Adrenal gland (tissue), 5 donors: ENCODE results near the gene TNFRSF25.

Experiments
- POLR2A ChIP-seq, 2 donors: fragments of 450-650 bp; IDR thresholded peaks; one replicate each; pipeline ENCODE4 v1.6.1; 2017; ENCODE audit warnings: antibody characterized with exemption in 2 of 2, mild to moderate bottlenecking in 2 of 2, moderate library complexity in 1 of 2
- TF ChIP-seq, protein P1 (sequence below), 6 experiments: fragments of 450-650 bp in 4 of 6; fragments of 200-600 bp in 2 of 6; sonication (generic) in 1 of 6; IDR thresholded peaks; 1 replicate in 5 of 6; 2 replicates in 1 of 6; pipeline versions ENCODE4 v1.5.1 to v1.8.0; 2016 to 2021; ENCODE audit warnings: antibody characterized with exemption in 6 of 6, mild to moderate bottlenecking in 2 of 6, moderate library complexity in 1 of 6
- donor health status: DM: no; HTN: no; CAD: no.

DNA sequence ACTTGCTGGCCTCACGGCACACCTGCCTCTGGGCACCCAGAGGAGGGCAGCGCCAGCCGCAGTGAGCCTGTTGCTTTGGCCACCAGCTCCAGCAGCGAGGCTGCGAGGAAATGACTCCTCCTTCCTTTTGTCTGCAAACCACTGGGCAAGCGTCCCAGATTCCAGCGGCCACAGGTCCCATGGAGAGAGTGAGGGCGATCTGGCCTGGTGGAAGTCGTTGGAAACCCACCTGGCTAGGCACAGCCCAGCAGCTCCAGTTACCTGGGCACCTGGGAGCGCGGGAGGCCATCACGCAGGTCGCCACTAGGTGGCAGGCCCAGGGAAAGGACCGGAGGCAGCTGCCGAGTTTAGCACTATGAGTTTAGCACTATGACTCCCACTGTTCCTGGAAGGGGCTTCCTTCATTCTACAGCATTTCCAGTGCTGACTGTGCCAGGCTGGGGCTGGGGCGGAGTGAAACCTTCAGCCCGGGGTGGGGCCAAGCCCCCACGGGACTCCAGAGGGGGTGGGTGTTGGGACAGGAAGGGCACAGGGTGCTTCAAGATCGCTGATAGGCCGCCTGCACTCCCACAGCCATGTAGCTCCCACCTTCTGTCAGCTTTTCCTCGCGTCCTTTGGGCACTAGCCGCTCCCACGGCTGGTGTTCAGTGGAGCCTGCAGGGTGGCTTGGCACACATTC, 42.5 kb downstream of the TNFRSF25 start:
- TF ChIP-seq, protein P1, sequence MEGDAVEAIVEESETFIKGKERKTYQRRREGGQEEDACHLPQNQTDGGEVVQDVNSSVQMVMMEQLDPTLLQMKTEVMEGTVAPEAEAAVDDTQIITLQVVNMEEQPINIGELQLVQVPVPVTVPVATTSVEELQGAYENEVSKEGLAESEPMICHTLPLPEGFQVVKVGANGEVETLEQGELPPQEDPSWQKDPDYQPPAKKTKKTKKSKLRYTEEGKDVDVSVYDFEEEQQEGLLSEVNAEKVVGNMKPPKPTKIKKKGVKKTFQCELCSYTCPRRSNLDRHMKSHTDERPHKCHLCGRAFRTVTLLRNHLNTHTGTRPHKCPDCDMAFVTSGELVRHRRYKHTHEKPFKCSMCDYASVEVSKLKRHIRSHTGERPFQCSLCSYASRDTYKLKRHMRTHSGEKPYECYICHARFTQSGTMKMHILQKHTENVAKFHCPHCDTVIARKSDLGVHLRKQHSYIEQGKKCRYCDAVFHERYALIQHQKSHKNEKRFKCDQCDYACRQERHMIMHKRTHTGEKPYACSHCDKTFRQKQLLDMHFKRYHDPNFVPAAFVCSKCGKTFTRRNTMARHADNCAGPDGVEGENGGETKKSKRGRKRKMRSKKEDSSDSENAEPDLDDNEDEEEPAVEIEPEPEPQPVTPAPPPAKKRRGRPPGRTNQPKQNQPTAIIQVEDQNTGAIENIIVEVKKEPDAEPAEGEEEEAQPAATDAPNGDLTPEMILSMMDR (IDR thresholded peaks at IDR 0.05), result peak; percentile 40 to 60 (median 52)
- TF ChIP-seq POLR2A (IDR thresholded peaks at IDR 0.05), result no peak
